GM18517 (cell line): ENCODE results near the gene DHTKD1.
A peak's percentile ranks its signal among the peaks of the same experiment; 100 is the strongest.

Experiments
- ATAC-seq: cut with Tn5 transposase; IDR thresholded peaks from one replicate; pipeline ENCODE4 v1.9.1; 2021; ENCODE audit warnings: mild to moderate bottlenecking, moderate library complexity; ENCODE audit not compliant: unreplicated experiment

Gene DHTKD1

GRCh38 chr10:12068449-12069269, at the start of gene DHTKD1:
Gene DHTKD1 (plus strand): TSS chr10:12068954. CDS start chr10:12069034, 80 bp downstream.
- ATAC-seq, result peak; percentile 95

- ATAC-seq, result no peak
Measured at GRCh38 chr10:12019283-12019971, 49.3 kb upstream of the DHTKD1 start.

GRCh38 chr10:12020574-12020973, 48.2 kb upstream of the DHTKD1 start:
- ATAC-seq, result no peak

- ATAC-seq, result peak; percentile 45
Measured at GRCh38 chr10:12022580-12023257, 46.0 kb upstream of the DHTKD1 start.

GRCh38 chr10:12025591-12025990, 43.2 kb upstream of the DHTKD1 start:
- no peak for ATAC-seq

GRCh38 chr10:12027539-12027938, 41.2 kb upstream of the DHTKD1 start:
- ATAC-seq, result peak; percentile 93

- no peak for ATAC-seq
Measured at GRCh38 chr10:12031404-12031803, 37.4 kb upstream of the DHTKD1 start.

GRCh38 chr10:12036073-12036655, 32.6 kb upstream of the DHTKD1 start:
- no peak for ATAC-seq

GRCh38 chr10:12041766-12042408, 26.9 kb upstream of the DHTKD1 start:
- no peak for ATAC-seq

- ATAC-seq, result no peak
Measured at GRCh38 chr10:12042409-12042796, 26.4 kb upstream of the DHTKD1 start.

- peak; percentile 46 for ATAC-seq
Measured at GRCh38 chr10:12042797-12043651, 25.7 kb upstream of the DHTKD1 start, which contains the start of gene UPF2. Gene UPF2 (minus strand): TSS chr10:12042809. CDS start chr10:12035423, 7,386 bp downstream.

GRCh38 chr10:12045596-12045995, 23.2 kb upstream of the DHTKD1 start:
- ATAC-seq, result no peak

- no peak for ATAC-seq
Measured at GRCh38 chr10:12048547-12048946, 20.2 kb upstream of the DHTKD1 start.

- no peak for ATAC-seq
Measured at GRCh38 chr10:12050528-12050927, 18.2 kb upstream of the DHTKD1 start.

GRCh38 chr10:12051241-12051640, 17.5 kb upstream of the DHTKD1 start:
- no peak for ATAC-seq

- ATAC-seq, result no peak
Measured at GRCh38 chr10:12055732-12056131, 13.0 kb upstream of the DHTKD1 start.

- ATAC-seq, result no peak
Measured at GRCh38 chr10:12056748-12057147, 12.0 kb upstream of the DHTKD1 start.

- ATAC-seq, result no peak
Measured at GRCh38 chr10:12061124-12061523, 7.6 kb upstream of the DHTKD1 start.

GRCh38 chr10:12062754-12063482, 5.8 kb upstream of the DHTKD1 start:
- no peak for ATAC-seq
